Measurements from ENCODE around the gene METAP2.

Gene METAP2

GRCh38 chr12:95515197-95515596, 41.2 kb downstream of the METAP2 start:
- H3K36me3 ChIP-seq (ENCODE audit: control insufficient read depth, low read length) = peaks cover 67% of the 10 kb centered on the region
- H3K27me3 ChIP-seq (ENCODE audit: control insufficient read depth, low read length) = no peaks in the 10 kb centered on the region
- 0 out of 2 replicates have a peak, but pooled peaks cover 5% of the 10 kb centered on the region for H3K4me1 ChIP-seq (ENCODE audit: control insufficient read depth, low read length)
- peaks cover 7% of the 10 kb centered on the region for H3K79me2 ChIP-seq (ENCODE audit: control insufficient read depth, low read length)
- H3K4me3 ChIP-seq (ENCODE audit: low read length) = no peak overlapping the region
- no peaks in the 10 kb centered on the region for H3K9me2 ChIP-seq (replicated peaks; ENCODE audit: control insufficient read depth, low read length)
- H3K4me2 ChIP-seq (ENCODE audit: low read length) = no peak overlapping the region
- H3F3A ChIP-seq (ENCODE audit: control insufficient read depth, insufficient read depth) = peaks cover 68% of the 10 kb centered on the region
- peaks cover 6% of the 10 kb centered on the region; the same call in 1 of the 2 replicates for H4K20me1 ChIP-seq (ENCODE audit: control insufficient read depth, insufficient read depth, low read depth, low read length)
- H3K9me3 ChIP-seq (ENCODE audit: control insufficient read depth, insufficient read depth, low read length) = no peaks in the 10 kb centered on the region
- no peak for TF ChIP-seq EZH2phosphoT487 (IDR thresholded peaks at IDR 0.05; ENCODE audit: borderline replicate concordance, low read length)
- TF ChIP-seq, protein P1, sequence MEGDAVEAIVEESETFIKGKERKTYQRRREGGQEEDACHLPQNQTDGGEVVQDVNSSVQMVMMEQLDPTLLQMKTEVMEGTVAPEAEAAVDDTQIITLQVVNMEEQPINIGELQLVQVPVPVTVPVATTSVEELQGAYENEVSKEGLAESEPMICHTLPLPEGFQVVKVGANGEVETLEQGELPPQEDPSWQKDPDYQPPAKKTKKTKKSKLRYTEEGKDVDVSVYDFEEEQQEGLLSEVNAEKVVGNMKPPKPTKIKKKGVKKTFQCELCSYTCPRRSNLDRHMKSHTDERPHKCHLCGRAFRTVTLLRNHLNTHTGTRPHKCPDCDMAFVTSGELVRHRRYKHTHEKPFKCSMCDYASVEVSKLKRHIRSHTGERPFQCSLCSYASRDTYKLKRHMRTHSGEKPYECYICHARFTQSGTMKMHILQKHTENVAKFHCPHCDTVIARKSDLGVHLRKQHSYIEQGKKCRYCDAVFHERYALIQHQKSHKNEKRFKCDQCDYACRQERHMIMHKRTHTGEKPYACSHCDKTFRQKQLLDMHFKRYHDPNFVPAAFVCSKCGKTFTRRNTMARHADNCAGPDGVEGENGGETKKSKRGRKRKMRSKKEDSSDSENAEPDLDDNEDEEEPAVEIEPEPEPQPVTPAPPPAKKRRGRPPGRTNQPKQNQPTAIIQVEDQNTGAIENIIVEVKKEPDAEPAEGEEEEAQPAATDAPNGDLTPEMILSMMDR (IDR thresholded peaks at IDR 0.05; ENCODE audit: low read depth, low read length, poor library complexity, severe bottlenecking) = no peak
- no peak overlapping the region for H3K27ac ChIP-seq (ENCODE audit: low read depth, low read length)

DNA sequence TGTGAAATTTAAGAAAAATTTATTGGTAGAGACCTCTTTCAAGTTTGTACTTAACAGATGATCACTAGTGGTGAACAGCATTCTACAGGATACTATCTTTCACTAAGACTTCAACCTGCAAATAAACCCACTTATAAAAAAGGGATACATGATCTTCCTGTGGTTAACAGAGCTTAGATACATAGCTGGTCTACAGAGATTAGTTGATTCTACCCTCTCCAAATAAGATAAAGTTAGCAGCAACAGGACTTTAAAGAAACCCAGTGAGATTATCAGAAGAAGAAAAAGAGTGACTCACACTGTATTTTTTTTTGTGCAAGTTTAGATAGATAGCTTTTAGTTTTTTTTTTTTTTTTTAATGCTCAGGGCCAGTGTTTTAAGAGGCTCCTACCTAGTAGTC, 42.8 kb downstream of the METAP2 start:
- Histone ChIP-seq H3F3A (ENCODE audit: control insufficient read depth, insufficient read depth) (peaks cover 69% of the 10 kb centered on the region), H3K4me2 (ENCODE audit: low read length) (no peak overlapping the region), H3K4me1 (ENCODE audit: control insufficient read depth, low read length) (0 out of 2 replicates have a peak, but pooled peaks cover 5% of the 10 kb centered on the region), H3K9me2 (replicated peaks; ENCODE audit: control insufficient read depth, low read length) (no peaks in the 10 kb centered on the region), H3K36me3 (ENCODE audit: control insufficient read depth, low read length) (peaks cover 51% of the 10 kb centered on the region), H3K4me3 (ENCODE audit: low read length) (no peak overlapping the region), H4K20me1 (ENCODE audit: control insufficient read depth, insufficient read depth, low read depth, low read length) (no peaks in the 10 kb centered on the region), H3K9me3 (ENCODE audit: control insufficient read depth, insufficient read depth, low read length) (no peaks in the 10 kb centered on the region), H3K27ac (ENCODE audit: low read depth, low read length) (no peak overlapping the region; the same call in 1 of the 2 replicates), H3K79me2 (ENCODE audit: control insufficient read depth, low read length) (no peaks in the 10 kb centered on the region), H3K27me3 (ENCODE audit: control insufficient read depth, low read length) (no peaks in the 10 kb centered on the region)
- TF ChIP-seq EZH2phosphoT487 (IDR thresholded peaks at IDR 0.05; ENCODE audit: borderline replicate concordance, low read length) = no peak
- TF ChIP-seq, protein P1 (IDR thresholded peaks at IDR 0.05; ENCODE audit: low read depth, low read length, poor library complexity, severe bottlenecking) = no peak

DNA sequence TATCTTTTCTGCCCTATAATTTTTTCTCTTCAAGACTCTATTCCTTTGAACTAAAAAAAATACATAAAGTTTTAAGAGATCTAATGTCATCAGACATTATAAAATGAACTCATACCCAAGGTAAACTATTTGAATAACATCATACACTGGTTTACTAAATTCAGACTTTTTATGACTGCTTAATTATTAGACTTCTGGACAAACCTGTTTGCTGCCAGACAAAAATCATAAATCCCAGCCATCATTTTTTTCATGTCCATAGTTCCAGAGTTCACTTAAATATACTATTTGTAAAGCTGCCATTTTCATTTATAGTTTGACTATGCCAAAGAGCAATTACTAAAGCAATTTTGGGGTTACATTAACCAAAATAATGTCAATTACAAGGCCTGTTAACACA, 43.3 kb downstream of the METAP2 start:
- Histone ChIP-seq H3K27me3 (ENCODE audit: control insufficient read depth, low read length) (no peaks in the 10 kb centered on the region), H3F3A (ENCODE audit: control insufficient read depth, insufficient read depth) (peaks cover 71% of the 10 kb centered on the region), H3K9me2 (replicated peaks; ENCODE audit: control insufficient read depth, low read length) (no peaks in the 10 kb centered on the region), H3K9me3 (ENCODE audit: control insufficient read depth, insufficient read depth, low read length) (no peaks in the 10 kb centered on the region), H3K36me3 (ENCODE audit: control insufficient read depth, low read length) (peaks cover 46% of the 10 kb centered on the region), H3K4me1 (ENCODE audit: control insufficient read depth, low read length) (0 out of 2 replicates have a peak, but pooled peaks cover 5% of the 10 kb centered on the region), H3K4me3 (ENCODE audit: low read length) (no peak overlapping the region), H3K79me2 (ENCODE audit: control insufficient read depth, low read length) (no peaks in the 10 kb centered on the region), H3K4me2 (ENCODE audit: low read length) (no peak overlapping the region), H3K27ac (ENCODE audit: low read depth, low read length) (no peak overlapping the region), H4K20me1 (ENCODE audit: control insufficient read depth, insufficient read depth, low read depth, low read length) (no peaks in the 10 kb centered on the region)
- TF ChIP-seq EZH2phosphoT487 (IDR thresholded peaks at IDR 0.05; ENCODE audit: borderline replicate concordance, low read length) = no peak
- TF ChIP-seq, protein P1 (IDR thresholded peaks at IDR 0.05; ENCODE audit: low read depth, low read length, poor library complexity, severe bottlenecking) = no peak

Data from DOHH2 (cell line).